Fibroblast of lung (primary cell): ENCODE measurements around the gene OST4. TPM values are rescaled to one million over a fixed set of nuclear protein-coding genes. Genes with fewer than 3 reads are reported as not detected.

ENCODE experiments used
- DNase-seq, 2 donors: peaks; one replicate each; pipeline versions ENCODE4 v3.0.0 to v3.0.0-alpha.2; 2010; ENCODE audit warnings: low read depth in 2 of 2
- H2AFZ ChIP-seq: 2 replicates; pipeline ENCODE4 v1.5.1; 2012; ENCODE audit warnings: low read length, control low read depth, inconsistent platforms
- H3K27ac ChIP-seq: 2 replicates; pipeline ENCODE4 v1.5.1; 2011; ENCODE audit warnings: low read length, control low read depth; ENCODE audit not compliant: insufficient read depth
- H3K27me3 ChIP-seq: 2 replicates; pipeline ENCODE4 v1.5.1; 2011; ENCODE audit warnings: mild to moderate bottlenecking, low read length; ENCODE audit not compliant: control insufficient read depth, insufficient read depth
- H3K36me3 ChIP-seq: 2 replicates; pipeline ENCODE4 v1.5.1; 2011; ENCODE audit warnings: low read length; ENCODE audit not compliant: control insufficient read depth, insufficient read depth
- H3K4me1 ChIP-seq: 2 replicates; pipeline ENCODE4 v1.5.1; 2011; ENCODE audit warnings: low read length; ENCODE audit not compliant: control insufficient read depth, insufficient read depth; ENCODE audit errors: extremely low read depth
- H3K4me2 ChIP-seq: 2 replicates; pipeline ENCODE4 v1.5.1; 2011; ENCODE audit warnings: low read length, control low read depth; ENCODE audit not compliant: insufficient read depth; ENCODE audit errors: extremely low read depth
- H3K4me3 ChIP-seq, 4 experiments: fragments of 200-600 bp in 1 of 4; sonication (generic) in 1 of 4; replicated peaks in 1 of 4; 2 replicates each; pipeline ENCODE4 v1.5.1; 2011 to 2016; ENCODE audit warnings: low read length in 4 of 4, low read depth in 3 of 4, mild to moderate bottlenecking in 3 of 4, control low read depth in 2 of 4, inconsistent platforms in 1 of 4, mixed read lengths in 1 of 4; ENCODE audit not compliant: insufficient read depth in 1 of 4; ENCODE audit errors: control extremely low read depth in 1 of 4
- H3K79me2 ChIP-seq: 2 replicates; pipeline ENCODE4 v1.5.1; 2012; ENCODE audit warnings: mild to moderate bottlenecking, low read length, inconsistent platforms; ENCODE audit not compliant: control insufficient read depth, insufficient read depth
- H3K9ac ChIP-seq: 2 replicates; pipeline ENCODE4 v1.5.1; 2011; ENCODE audit warnings: mild to moderate bottlenecking, low read length, control low read depth; ENCODE audit not compliant: insufficient read depth
- H3K9me3 ChIP-seq: 2 replicates; pipeline ENCODE4 v1.5.1; 2012; ENCODE audit warnings: low read depth, low read length; ENCODE audit not compliant: control insufficient read depth, insufficient read depth
- H4K20me1 ChIP-seq: 2 replicates; pipeline ENCODE4 v1.5.1; 2011; ENCODE audit warnings: low read length; ENCODE audit not compliant: control insufficient read depth, insufficient read depth; ENCODE audit errors: extremely low read depth
- CTCF ChIP-seq, 2 donors: IDR thresholded peaks in 1 of 2; conservative IDR thresholded peaks in 1 of 2; 1 replicate in 1 of 2; 2 replicates in 1 of 2; pipeline ENCODE4 v1.5.1; 2011 to 2012; ENCODE audit warnings: low read length in 2 of 2, control low read depth in 1 of 2, inconsistent platforms in 1 of 2, low read depth in 1 of 2, mild to moderate bottlenecking in 1 of 2
- EZH2 ChIP-seq: IDR thresholded peaks from 2 replicates; pipeline ENCODE4 v1.5.1; 2012; ENCODE audit warnings: low read length, control low read depth, mild to moderate bottlenecking; ENCODE audit errors: missing control alignments
- polyA plus RNA-seq, 2 donors: library from polyadenylated mRNA; depleted of rRNA in 1 of 2; stranded (reverse) in 1 of 2; unstranded in 1 of 2; fragments of >200 nt; gene quantifications; 2 replicates each; pipeline ENCODE4 v1.2.1, GENCODE V29; 2011 to 2012; ENCODE audit warnings: missing spikeins in 1 of 2
- total RNA-seq: library from RNA; depleted of rRNA; stranded (reverse); fragments of >200 nt; gene quantifications from 2 replicates; pipeline ENCODE4 v1.2.1, GENCODE V29; 2014

Gene OST4
- total and polyA plus RNA-seq, 2 donors (not counting 1 experiment from before 2014, with no cell fraction given) = 479 to 1,054 TPM

DNA sequence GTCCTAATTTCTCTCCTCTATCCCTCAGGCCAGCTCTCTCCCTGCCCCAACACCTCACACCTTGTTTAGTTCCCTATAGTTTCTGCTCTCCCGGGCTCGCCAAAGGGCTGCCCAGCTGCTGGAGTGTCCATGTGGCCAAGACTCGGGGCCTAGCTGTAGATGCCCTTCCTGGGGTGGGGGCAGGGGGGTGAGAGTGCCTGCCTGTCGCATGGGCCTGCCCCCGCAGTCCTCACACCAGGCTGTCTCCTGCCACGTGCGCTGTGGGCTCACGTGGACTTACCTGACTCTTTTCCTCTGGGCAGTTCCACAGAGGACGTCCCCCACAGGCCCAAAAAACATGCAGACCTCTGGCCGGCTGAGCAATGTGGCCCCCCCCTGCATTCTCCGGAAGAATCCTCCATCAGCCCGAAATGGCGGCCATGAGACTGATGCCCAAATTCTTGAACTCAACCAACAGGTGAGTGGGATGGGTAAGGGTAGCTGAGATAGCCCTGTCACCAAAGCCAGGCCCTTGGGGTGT, 46.1 kb downstream of the OST4 start:
- no peak overlapping the region for H3K27ac ChIP-seq
- H3K4me3 ChIP-seq = no peak overlapping the region
- DNase-seq = no peak

DNA sequence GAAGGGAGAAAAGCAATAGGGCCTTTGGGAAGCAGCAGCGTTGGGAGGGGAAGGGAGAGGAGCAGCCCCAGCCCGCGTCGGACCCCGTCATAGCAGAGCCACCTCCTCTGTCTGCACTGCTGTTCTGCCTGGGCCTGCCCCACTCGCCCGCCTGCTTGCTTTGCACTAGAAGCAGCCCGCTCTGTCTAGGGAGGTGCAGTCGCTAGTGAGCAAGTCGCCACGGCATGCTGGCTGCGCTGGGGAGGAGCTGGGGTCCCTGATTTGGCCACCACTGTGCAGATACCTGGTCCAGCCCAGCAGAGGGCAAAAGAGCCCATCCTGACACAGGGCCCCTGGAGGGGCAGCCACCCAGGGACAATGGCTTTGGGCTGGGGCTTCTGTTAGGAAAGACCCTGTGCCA, 46.6 kb downstream of the OST4 start:
- Histone ChIP-seq H3K27me3 (no peaks in the 10 kb centered on the region), H3K4me2 (no peak overlapping the region), H3K9me3 (no peaks in the 10 kb centered on the region), H3K27ac (no peak overlapping the region), H4K20me1 (no peaks in the 10 kb centered on the region), H3K9ac (no peak overlapping the region), H3K4me1 (peaks cover 11% of the 10 kb centered on the region), H3K36me3 (peaks cover 25% of the 10 kb centered on the region), H3K4me3 (no peak overlapping the region), H3K79me2 (no peaks in the 10 kb centered on the region), H2AFZ (no peak overlapping the region)
- TF ChIP-seq EZH2 (no peak), CTCF (conservative IDR thresholded peaks at IDR 0.05 in 1 of 2, IDR thresholded peaks at IDR 0.05 in 1 of 2; ENCODE audit: low read depth in 1 of 2, low read length in 2 of 2) (no peak)
- no peak for DNase-seq

More for the DNA sequence above, 46.1 kb downstream of the OST4 start:
- Histone ChIP-seq H3K9ac (no peak overlapping the region), H3K4me2 (no peak overlapping the region), H3K27me3 (no peaks in the 10 kb centered on the region), H3K4me1 (peaks cover 9% of the 10 kb centered on the region), H3K79me2 (peaks cover 2% of the 10 kb centered on the region), H2AFZ (no peak overlapping the region), H4K20me1 (no peaks in the 10 kb centered on the region), H3K9me3 (no peaks in the 10 kb centered on the region), H3K36me3 (peaks cover 26% of the 10 kb centered on the region)
- TF ChIP-seq EZH2 (no peak), CTCF (conservative IDR thresholded peaks at IDR 0.05 in 1 of 2, IDR thresholded peaks at IDR 0.05 in 1 of 2; ENCODE audit: low read depth in 1 of 2, low read length in 2 of 2) (no peak)

GRCh38 chr2:27024188-27024587, 47.3 kb downstream of the OST4 start:
- no peaks in the 10 kb centered on the region for H3K79me2 ChIP-seq
- H3K4me2 ChIP-seq = no peak overlapping the region
- H3K9me3 ChIP-seq = no peaks in the 10 kb centered on the region
- no peak overlapping the region for H3K4me3 ChIP-seq
- no peak for TF ChIP-seq EZH2
- no peak for TF ChIP-seq CTCF (conservative IDR thresholded peaks at IDR 0.05 in 1 of 2, IDR thresholded peaks at IDR 0.05 in 1 of 2; ENCODE audit: low read depth in 1 of 2, low read length in 2 of 2)
- H3K27me3 ChIP-seq = no peaks in the 10 kb centered on the region
- H3K36me3 ChIP-seq = peaks cover 23% of the 10 kb centered on the region
- H3K4me1 ChIP-seq = peaks cover 11% of the 10 kb centered on the region
- DNase-seq = no peak
- no peaks in the 10 kb centered on the region for H4K20me1 ChIP-seq
- no peak overlapping the region for H3K27ac ChIP-seq
- H2AFZ ChIP-seq = no peak overlapping the region
- no peak overlapping the region for H3K9ac ChIP-seq
